Measurements from ENCODE around the gene ANKRD66.

ANKRD66 gene

GRCh38 chr6:46711491-46711890 is 35.2 kb upstream of the ANKRD66 start:
- no peak overlapping the region for H2BK15ac ChIP-seq (ENCODE audit: low read length)
- no CpG with 5 or more reads among the region's 1 CpG for WGBS, 2 donors (ENCODE audit: extremely low coverage in 2 of 2, insufficient read length in 2 of 2, insufficient replicate concordance in 1 of 2)
- H2BK120ac ChIP-seq (ENCODE audit: low read depth, low read length), result no peak overlapping the region
- H3K79me1 ChIP-seq (ENCODE audit: low read depth, low read length), result no peaks in the 10 kb centered on the region
- no peak overlapping the region for H3K14ac ChIP-seq (ENCODE audit: low read length)
- no peak overlapping the region for H3K4me3 ChIP-seq (ENCODE audit: low read length in 2 of 2)
- H3K9me3 ChIP-seq (replicated peaks in 1 of 2; ENCODE audit: control insufficient read depth in 2 of 2, insufficient read depth in 1 of 2, low read depth in 1 of 2, low read length in 2 of 2), result no peaks in the 10 kb centered on the region
- no peak overlapping the region for H4K91ac ChIP-seq (ENCODE audit: low read depth, low read length, poor library complexity)
- no peak overlapping the region for H3K4me2 ChIP-seq (ENCODE audit: insufficient read depth, low read length, poor library complexity, severe bottlenecking)
- no peaks in the 10 kb centered on the region for H3K27me3 ChIP-seq (ENCODE audit: control insufficient read depth in 3 of 3, insufficient read depth in 3 of 3, low read depth in 1 of 3, low read length in 3 of 3)
- H3K4ac ChIP-seq (ENCODE audit: low read length), result no peak overlapping the region
- no peak overlapping the region for H2AFZ ChIP-seq (ENCODE audit: low read length)
- no peak overlapping the region for H4K8ac ChIP-seq (ENCODE audit: low read depth, low read length)
- H3K4me1 ChIP-seq (ENCODE audit: control insufficient read depth in 2 of 2, insufficient read depth in 1 of 2, low read depth in 1 of 2, low read length in 2 of 2), result no peaks in the 10 kb centered on the region
- H3K9ac ChIP-seq (ENCODE audit: low read depth, low read length, poor library complexity), result no peak overlapping the region
- H3K18ac ChIP-seq (ENCODE audit: low read length), result no peak overlapping the region
- DNase-seq (ENCODE audit: low spot score), result no peak
- H2BK5ac ChIP-seq (ENCODE audit: low read length), result no peak overlapping the region
- H3K36me3 ChIP-seq (replicated peaks in 1 of 2; ENCODE audit: control insufficient read depth in 2 of 2, insufficient read depth in 2 of 2, low read length in 2 of 2), result no peaks in the 10 kb centered on the region
- H2AK5ac ChIP-seq (ENCODE audit: low read depth, low read length), result no peak overlapping the region
- no peak overlapping the region for H2BK12ac ChIP-seq (ENCODE audit: low read length)
- H3K27ac ChIP-seq (replicated peaks; ENCODE audit: low read length), result no peak overlapping the region
- no peak overlapping the region for H3K23ac ChIP-seq (ENCODE audit: low read depth, low read length, poor library complexity)

DNA sequence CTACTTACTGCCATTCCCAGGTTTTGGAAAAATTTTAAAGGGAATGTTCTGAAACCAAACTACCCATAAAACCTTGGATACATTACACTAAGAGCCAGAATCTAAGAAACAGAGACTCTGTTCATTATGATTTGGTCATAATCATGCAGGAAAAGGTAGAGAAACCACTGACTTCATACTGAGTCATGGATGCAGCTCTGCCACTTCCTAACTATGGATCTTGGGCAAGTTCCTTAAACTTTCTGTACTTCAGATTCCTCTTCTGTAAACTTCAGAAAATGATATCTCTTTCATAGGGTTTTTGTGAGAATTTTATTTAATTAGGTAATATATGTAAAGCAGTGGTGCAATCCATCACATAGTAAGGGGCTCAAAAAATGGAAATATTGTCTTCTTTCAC is 31.6 kb upstream of the ANKRD66 start:
- Histone ChIP-seq H2AFZ (ENCODE audit: low read length) (no peak overlapping the region), H3K14ac (ENCODE audit: low read length) (no peak overlapping the region)
- no peak for DNase-seq (ENCODE audit: low spot score)

GRCh38 chr6:46719099-46719498 is 27.6 kb upstream of the ANKRD66 start:
- no peak overlapping the region for H3K14ac ChIP-seq (ENCODE audit: low read length)
- H4K8ac ChIP-seq (ENCODE audit: low read depth, low read length), result no peak overlapping the region
- no peak overlapping the region for H2AK5ac ChIP-seq (ENCODE audit: low read depth, low read length)
- H3K27ac ChIP-seq (replicated peaks; ENCODE audit: low read length), result no peak overlapping the region
- no peaks in the 10 kb centered on the region for H3K79me1 ChIP-seq (ENCODE audit: low read depth, low read length)
- H3K4me2 ChIP-seq (ENCODE audit: insufficient read depth, low read length, poor library complexity, severe bottlenecking), result no peak overlapping the region
- no peak overlapping the region for H3K23ac ChIP-seq (ENCODE audit: low read depth, low read length, poor library complexity)
- WGBS, 2 donors (ENCODE audit: extremely low coverage in 2 of 2, insufficient read length in 2 of 2, insufficient replicate concordance in 1 of 2), result no CpG with 5 or more reads among the region's 1 CpG
- no peak overlapping the region for H2BK15ac ChIP-seq (ENCODE audit: low read length)
- no peak overlapping the region for H3K4me3 ChIP-seq (ENCODE audit: low read length in 2 of 2)
- H3K36me3 ChIP-seq (replicated peaks in 1 of 2; ENCODE audit: control insufficient read depth in 2 of 2, insufficient read depth in 2 of 2, low read length in 2 of 2), result no peaks in the 10 kb centered on the region
- H3K18ac ChIP-seq (ENCODE audit: low read length), result no peak overlapping the region
- no peaks in the 10 kb centered on the region for H3K4me1 ChIP-seq (ENCODE audit: control insufficient read depth in 2 of 2, insufficient read depth in 1 of 2, low read depth in 1 of 2, low read length in 2 of 2)
- H2BK120ac ChIP-seq (ENCODE audit: low read depth, low read length), result no peak overlapping the region
- H3K9ac ChIP-seq (ENCODE audit: low read depth, low read length, poor library complexity), result no peak overlapping the region
- H3K27me3 ChIP-seq (ENCODE audit: control insufficient read depth in 3 of 3, insufficient read depth in 3 of 3, low read depth in 1 of 3, low read length in 3 of 3), result no peaks in the 10 kb centered on the region
- H4K91ac ChIP-seq (ENCODE audit: low read depth, low read length, poor library complexity), result no peak overlapping the region
- no peak overlapping the region for H3K4ac ChIP-seq (ENCODE audit: low read length)
- no peaks in the 10 kb centered on the region for H3K9me3 ChIP-seq (replicated peaks in 1 of 2; ENCODE audit: control insufficient read depth in 2 of 2, insufficient read depth in 1 of 2, low read depth in 1 of 2, low read length in 2 of 2)
- DNase-seq (ENCODE audit: low spot score), result no peak
- no peak overlapping the region for H2BK12ac ChIP-seq (ENCODE audit: low read length)
- no peak overlapping the region for H2AFZ ChIP-seq (ENCODE audit: low read length)
- no peak overlapping the region for H2BK5ac ChIP-seq (ENCODE audit: low read length)

More for the DNA sequence above, 31.6 kb upstream of the ANKRD66 start:
- H3K9ac ChIP-seq (ENCODE audit: low read depth, low read length, poor library complexity), result no peak overlapping the region
- H2BK5ac ChIP-seq (ENCODE audit: low read length), result no peak overlapping the region
- no peaks in the 10 kb centered on the region for H3K4me1 ChIP-seq (ENCODE audit: control insufficient read depth in 2 of 2, insufficient read depth in 1 of 2, low read depth in 1 of 2, low read length in 2 of 2)
- no peaks in the 10 kb centered on the region for H3K79me1 ChIP-seq (ENCODE audit: low read depth, low read length)
- no peak overlapping the region for H3K4me2 ChIP-seq (ENCODE audit: insufficient read depth, low read length, poor library complexity, severe bottlenecking)
- no peaks in the 10 kb centered on the region for H3K36me3 ChIP-seq (replicated peaks in 1 of 2; ENCODE audit: control insufficient read depth in 2 of 2, insufficient read depth in 2 of 2, low read length in 2 of 2)
- no peaks in the 10 kb centered on the region for H3K9me3 ChIP-seq (replicated peaks in 1 of 2; ENCODE audit: control insufficient read depth in 2 of 2, insufficient read depth in 1 of 2, low read depth in 1 of 2, low read length in 2 of 2)
- H2AK5ac ChIP-seq (ENCODE audit: low read depth, low read length), result no peak overlapping the region
- no peak overlapping the region for H2BK15ac ChIP-seq (ENCODE audit: low read length)
- no peak overlapping the region for H3K18ac ChIP-seq (ENCODE audit: low read length)
- H4K91ac ChIP-seq (ENCODE audit: low read depth, low read length, poor library complexity), result no peak overlapping the region
- H2BK12ac ChIP-seq (ENCODE audit: low read length), result no peak overlapping the region
- no peaks in the 10 kb centered on the region for H3K27me3 ChIP-seq (ENCODE audit: control insufficient read depth in 3 of 3, insufficient read depth in 3 of 3, low read depth in 1 of 3, low read length in 3 of 3)
- no peak overlapping the region for H4K8ac ChIP-seq (ENCODE audit: low read depth, low read length)
- H3K4me3 ChIP-seq (ENCODE audit: low read length in 2 of 2), result no peak overlapping the region
- no peak overlapping the region for H2BK120ac ChIP-seq (ENCODE audit: low read depth, low read length)
- H3K23ac ChIP-seq (ENCODE audit: low read depth, low read length, poor library complexity), result no peak overlapping the region
- no peak overlapping the region for H3K27ac ChIP-seq (replicated peaks; ENCODE audit: low read length)
- H3K4ac ChIP-seq (ENCODE audit: low read length), result no peak overlapping the region

- H3K4ac ChIP-seq (ENCODE audit: low read length), result no peak overlapping the region
- no peak overlapping the region for H3K9ac ChIP-seq (ENCODE audit: low read depth, low read length, poor library complexity)
- H4K8ac ChIP-seq (ENCODE audit: low read depth, low read length), result no peak overlapping the region
- no peaks in the 10 kb centered on the region for H3K9me3 ChIP-seq (replicated peaks in 1 of 2; ENCODE audit: control insufficient read depth in 2 of 2, insufficient read depth in 1 of 2, low read depth in 1 of 2, low read length in 2 of 2)
- no peaks in the 10 kb centered on the region for H3K36me3 ChIP-seq (replicated peaks in 1 of 2; ENCODE audit: control insufficient read depth in 2 of 2, insufficient read depth in 2 of 2, low read length in 2 of 2)
- H2BK120ac ChIP-seq (ENCODE audit: low read depth, low read length), result no peak overlapping the region
- H4K91ac ChIP-seq (ENCODE audit: low read depth, low read length, poor library complexity), result no peak overlapping the region
- no peak overlapping the region for H2AFZ ChIP-seq (ENCODE audit: low read length)
- H3K27ac ChIP-seq (replicated peaks; ENCODE audit: low read length), result no peak overlapping the region
- H3K4me3 ChIP-seq (ENCODE audit: low read length in 2 of 2), result no peak overlapping the region
- no peak overlapping the region for H2BK12ac ChIP-seq (ENCODE audit: low read length)
- no peaks in the 10 kb centered on the region for H3K27me3 ChIP-seq (ENCODE audit: control insufficient read depth in 3 of 3, insufficient read depth in 3 of 3, low read depth in 1 of 3, low read length in 3 of 3)
- H2BK15ac ChIP-seq (ENCODE audit: low read length), result no peak overlapping the region
- no peak overlapping the region for H3K18ac ChIP-seq (ENCODE audit: low read length)
- DNase-seq (ENCODE audit: low spot score), result no peak
- no CpG with 5 or more reads among the region's 1 CpG for WGBS, 2 donors (ENCODE audit: extremely low coverage in 2 of 2, insufficient read length in 2 of 2, insufficient replicate concordance in 1 of 2)
- H2AK5ac ChIP-seq (ENCODE audit: low read depth, low read length), result no peak overlapping the region
- no peak overlapping the region for H2BK5ac ChIP-seq (ENCODE audit: low read length)
- no peaks in the 10 kb centered on the region for H3K79me1 ChIP-seq (ENCODE audit: low read depth, low read length)
- H3K4me1 ChIP-seq (ENCODE audit: control insufficient read depth in 2 of 2, insufficient read depth in 1 of 2, low read depth in 1 of 2, low read length in 2 of 2), result no peaks in the 10 kb centered on the region
- no peak overlapping the region for H3K14ac ChIP-seq (ENCODE audit: low read length)
- H3K23ac ChIP-seq (ENCODE audit: low read depth, low read length, poor library complexity), result no peak overlapping the region
- H3K4me2 ChIP-seq (ENCODE audit: insufficient read depth, low read length, poor library complexity, severe bottlenecking), result no peak overlapping the region
These were observed 26.3 kb upstream of the ANKRD66 start for GRCh38 chr6:46720401-46720800.

All from neuronal stem cell (in vitro differentiated cells).